GM19238 (cell line): ENCODE measurements around the gene CDK17.
"Not testable (repeated sequence)": the region's sequence is repeated elsewhere in the genome, so short reads cannot be mapped to it uniquely, and the experiment has no call there.

Experiments used
- DNase-seq: peaks from one replicate; pipeline ENCODE4 v3.0.0; 2011; ENCODE audit warnings: low spot score; ENCODE audit not compliant: insufficient read length

CDK17 gene

GRCh38 chr12:96399919-96400630 lies at the start of gene CDK17:
TSS of gene CDK17 (minus strand) at chr12:96400439. CDS start at chr12:96334836, 65,603 bp downstream.
- peak; percentile 69 for DNase-seq

DNA sequence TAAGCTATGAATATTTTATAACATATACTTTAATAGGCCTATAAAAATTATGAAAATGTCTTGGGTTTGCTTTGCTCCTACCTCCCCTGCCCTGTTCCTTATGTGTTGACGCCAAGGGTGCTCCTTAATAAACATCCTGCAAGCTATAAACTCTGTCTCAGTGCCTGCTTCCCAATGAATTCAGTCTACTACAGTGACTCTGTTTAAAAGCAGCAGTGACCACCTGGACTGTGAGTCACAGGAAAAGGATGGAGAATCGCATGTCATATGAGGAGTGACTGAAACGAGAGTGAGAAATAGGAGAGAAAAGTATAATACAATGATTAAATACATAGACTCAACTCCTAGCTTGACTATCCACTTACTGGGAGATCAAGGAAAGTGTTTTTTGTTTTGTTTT lies 48.1 kb upstream of the CDK17 start:
- DNase-seq, result no peak

DNA sequence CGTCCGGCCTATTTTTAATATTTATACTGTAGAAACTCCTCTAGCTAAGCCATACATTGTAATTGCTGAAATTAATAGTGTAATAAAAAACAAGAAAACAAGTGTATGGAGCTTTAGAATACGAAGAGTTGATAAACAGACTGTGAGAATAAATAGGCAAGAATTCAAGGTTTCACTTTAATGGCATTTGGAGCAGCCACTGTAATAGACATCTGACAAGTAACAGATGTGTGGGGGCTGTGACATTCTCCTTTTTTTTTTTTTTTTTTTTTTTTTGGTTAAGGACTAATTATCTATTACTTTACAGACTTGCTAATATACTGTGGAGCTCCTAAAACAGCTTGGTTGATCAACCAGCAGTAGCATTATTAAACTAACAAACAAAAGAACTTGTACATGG lies 47.0 kb upstream of the CDK17 start:
- no peak for DNase-seq

DNA sequence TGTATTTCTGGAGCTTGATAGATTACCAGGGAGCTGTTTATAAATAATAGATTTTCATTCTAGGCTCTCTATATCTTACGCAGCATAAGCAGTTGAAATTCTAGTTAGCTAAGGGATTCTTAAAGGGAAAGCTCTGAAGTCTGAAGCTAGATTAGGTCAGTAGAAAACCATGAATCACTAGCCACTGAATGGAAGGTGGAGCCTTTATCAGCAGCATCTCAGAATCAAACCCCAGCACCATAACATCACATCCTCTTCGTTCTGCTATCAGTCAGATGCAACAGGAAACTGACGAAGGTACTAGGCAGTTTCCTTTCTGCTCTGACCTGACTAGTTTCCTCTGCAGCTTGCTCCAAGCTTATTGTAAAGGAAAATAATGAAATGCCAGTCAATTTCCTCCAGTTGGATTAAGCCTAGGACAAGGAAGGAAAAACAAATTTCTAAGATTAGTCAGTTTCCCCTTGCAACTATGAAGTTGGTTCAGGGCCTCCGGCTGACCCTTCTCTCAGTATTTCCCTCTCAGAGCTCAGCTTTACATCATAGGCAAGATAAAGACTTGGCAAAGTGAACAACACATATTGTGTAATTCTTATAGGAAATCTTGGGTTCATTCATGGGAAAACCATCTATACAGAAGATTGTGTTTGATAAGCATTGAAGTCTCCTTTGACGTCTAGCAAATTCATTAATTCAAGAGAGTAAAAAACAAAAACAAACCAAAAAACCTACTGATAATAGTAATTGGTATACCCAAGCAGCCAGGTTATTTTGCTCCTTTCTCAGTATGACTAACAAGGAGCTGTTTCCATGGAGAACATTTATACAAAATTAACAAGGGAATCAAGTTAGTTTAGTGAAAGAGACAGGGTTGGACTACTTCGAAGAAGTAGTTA lies 45.7 kb upstream of the CDK17 start:
- no peak for DNase-seq

DNA sequence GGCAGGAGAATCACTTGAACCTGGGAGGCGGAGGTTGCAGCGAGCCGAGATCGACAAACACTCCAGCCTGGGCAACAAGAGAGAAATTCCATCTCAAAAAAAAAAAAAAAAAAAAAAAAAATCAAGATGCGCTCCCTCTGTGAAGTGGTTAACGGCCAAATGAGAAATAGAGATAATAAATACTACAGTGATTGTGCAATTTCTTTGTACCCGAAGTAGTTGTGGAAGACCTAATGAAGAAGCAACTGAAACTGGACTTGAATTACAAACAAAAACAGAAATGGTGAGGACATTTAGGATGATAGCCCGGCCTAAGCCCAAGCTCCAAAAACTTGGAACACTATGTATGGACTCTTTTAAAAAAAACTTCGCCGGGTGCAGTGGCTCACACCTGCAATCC lies 44.2 kb upstream of the CDK17 start:
- DNase-seq, result no peak

DNA sequence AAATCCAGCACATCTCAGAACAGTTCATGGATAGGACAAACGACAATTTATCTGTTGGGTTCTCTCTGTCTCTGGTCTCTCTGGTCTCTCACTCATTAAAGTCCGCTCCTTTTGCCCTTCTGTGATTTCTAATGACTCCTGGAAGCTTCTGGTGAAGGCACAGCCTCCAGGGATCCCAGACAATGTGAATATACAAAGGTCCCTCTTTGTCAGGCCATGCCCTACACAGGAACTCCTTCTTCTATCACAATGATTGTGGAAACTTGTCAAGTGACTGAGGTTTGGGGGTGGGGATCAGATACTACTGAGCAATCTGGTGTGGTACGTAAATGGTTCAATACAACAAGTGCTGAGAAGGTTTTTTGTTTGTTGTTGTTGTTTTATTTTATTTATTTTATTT lies 42.7 kb upstream of the CDK17 start:
- no peak for DNase-seq

- no peak for DNase-seq
These were observed 41.6 kb upstream of the CDK17 start for GRCh38 chr12:96441816-96442215.

GRCh38 chr12:96438330-96438729 lies 38.1 kb upstream of the CDK17 start:
- no peak for DNase-seq

DNA sequence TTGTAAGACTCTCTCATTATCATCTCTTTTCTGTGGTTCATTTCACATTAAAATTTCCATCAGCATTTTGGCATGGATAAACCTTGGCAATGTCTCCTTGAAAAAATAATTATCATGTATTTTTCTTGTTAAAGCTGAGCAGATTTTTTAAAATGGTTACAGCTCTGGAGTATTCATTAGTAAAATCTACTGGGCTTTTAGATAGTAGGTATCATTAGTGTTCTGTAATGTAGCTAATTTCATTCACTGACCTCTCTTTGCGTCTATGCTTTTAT lies 36.9 kb upstream of the CDK17 start:
- DNase-seq, result no peak

GRCh38 chr12:96436366-96437170 lies 36.3 kb upstream of the CDK17 start:
- DNase-seq, result no peak

DNA sequence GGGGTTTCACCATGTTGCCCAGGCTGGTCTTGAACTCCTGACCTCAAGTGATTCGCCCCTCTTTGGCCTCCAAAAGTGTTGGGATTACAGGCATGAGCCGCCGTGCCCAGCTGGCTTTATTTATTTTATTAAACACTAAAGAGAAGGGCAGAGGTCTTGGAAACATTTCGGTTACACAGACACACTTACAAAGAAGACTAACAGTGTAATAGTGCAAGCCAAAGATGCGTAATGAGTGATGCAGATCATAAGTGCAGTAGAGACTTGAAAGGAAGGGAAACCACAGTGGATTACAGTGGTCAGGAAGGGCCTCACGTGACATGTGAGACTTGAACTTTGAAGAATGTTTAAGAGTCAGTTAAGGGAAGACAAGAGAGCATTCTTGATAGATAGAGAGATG lies 33.9 kb upstream of the CDK17 start:
- DNase-seq, result no peak

GRCh38 chr12:96432496-96433321 lies 32.5 kb upstream of the CDK17 start:
- DNase-seq, result not testable (repeated sequence)

- no peak for DNase-seq
These were observed 30.8 kb upstream of the CDK17 start for GRCh38 chr12:96431067-96431466.

DNA sequence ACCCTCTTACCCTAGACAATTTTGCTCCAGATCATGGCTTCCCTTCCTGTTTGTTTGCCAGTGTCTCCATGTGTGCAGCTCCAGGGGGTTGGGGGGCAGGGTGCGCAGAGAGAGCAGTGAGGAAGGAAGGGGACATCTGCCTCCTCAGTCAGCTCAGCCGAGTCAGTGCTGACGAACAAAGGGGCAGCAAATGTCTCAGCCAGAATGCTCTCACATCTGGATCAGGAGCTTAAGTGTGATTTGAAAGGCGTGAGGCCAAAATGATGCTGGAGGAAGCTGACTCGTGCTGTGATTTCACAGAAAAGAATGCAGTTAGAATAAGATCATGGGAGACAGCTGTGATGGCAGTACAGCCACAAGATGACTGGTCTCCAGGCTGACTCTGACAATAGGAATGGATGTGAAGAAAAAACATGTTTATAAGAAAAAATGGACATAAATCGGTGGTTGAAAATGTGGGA lies 27.1 kb upstream of the CDK17 start:
- DNase-seq, result no peak

- DNase-seq, result no peak
These were observed 25.7 kb upstream of the CDK17 start for GRCh38 chr12:96425951-96426350.

DNA sequence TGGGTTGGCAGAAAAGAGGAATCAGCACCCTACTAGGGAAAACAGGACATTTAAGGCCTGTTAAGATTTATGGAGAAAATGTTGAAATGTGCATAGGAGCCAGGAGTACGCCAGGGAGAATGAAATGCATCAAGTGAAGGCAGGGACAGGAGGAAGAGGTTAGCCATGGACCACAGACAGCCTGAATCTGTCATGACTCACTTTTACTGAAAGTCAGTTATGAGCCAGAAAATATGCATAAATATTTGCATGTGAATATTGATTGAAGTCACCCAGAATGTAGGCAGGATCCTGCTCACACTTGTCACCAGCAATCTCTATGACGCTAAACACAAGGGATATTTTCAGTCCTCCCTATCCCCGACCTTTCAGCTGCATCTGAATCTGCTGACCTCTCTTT lies 25.1 kb upstream of the CDK17 start:
- no peak for DNase-seq

- no peak for DNase-seq
These were observed 24.4 kb upstream of the CDK17 start for GRCh38 chr12:96424601-96425000.

DNA sequence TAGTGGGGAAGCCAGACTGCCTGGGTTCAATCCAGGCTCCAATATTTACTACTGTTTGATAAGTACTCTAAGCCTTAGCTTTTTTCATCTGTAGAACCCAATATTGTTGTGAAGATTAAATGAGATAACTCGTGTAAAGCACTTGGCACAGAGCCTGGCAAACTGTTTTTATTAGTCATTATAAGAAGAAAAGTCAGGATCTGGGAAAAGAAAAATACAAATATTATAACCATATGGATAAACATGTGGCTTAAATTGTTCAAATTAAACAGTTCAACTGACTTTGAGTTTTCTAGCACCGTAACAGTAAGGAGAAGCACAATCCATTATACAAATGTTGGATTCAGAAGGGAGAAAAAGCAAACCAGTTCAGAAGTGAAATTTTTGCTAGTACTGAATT lies 22.0 kb upstream of the CDK17 start:
- no peak for DNase-seq

DNA sequence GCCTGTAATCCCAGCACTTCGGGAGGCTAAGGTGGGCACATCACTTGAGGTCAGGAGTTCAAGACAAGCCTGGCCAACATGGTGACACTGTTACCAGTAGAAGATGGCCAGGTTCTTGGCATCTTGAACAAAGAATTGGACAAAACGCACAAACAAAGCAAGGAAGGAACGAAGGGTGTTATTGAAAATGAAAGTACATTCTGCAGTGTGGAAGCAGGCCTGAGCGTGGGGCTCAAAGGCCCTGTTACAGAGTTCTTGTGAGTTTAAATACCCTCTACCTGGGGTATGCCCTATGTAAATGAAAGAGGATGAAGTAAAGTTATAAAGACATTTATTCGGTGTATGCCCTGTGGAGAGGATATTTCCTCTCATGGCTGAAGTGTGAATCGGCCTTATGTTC lies 20.8 kb upstream of the CDK17 start:
- no peak for DNase-seq

- no peak for DNase-seq
These were observed 20.1 kb upstream of the CDK17 start for GRCh38 chr12:96420277-96420835.
